IMR-90 (cell line): ENCODE data around the gene EGF. TPM values are rescaled to one million over a fixed set of nuclear protein-coding genes. Genes with fewer than 3 reads are reported as not detected.

ENCODE experiments used
- ATAC-seq: fragments of 200-7000 bp; cut with Tn5 transposase; 2 replicates; pipeline ENCODE4 v1.9.1; 2020; ENCODE audit warnings: low read depth, mild to moderate bottlenecking, moderate library complexity
- BruUV-seq: library from RNA; stranded (reverse); fragments of 400-500 nt; replicated peaks from 2 replicates; lab custom pipeline; 2021; lab: Mats Ljungman, UMichigan
- CTCF ChIA-PET: fragments of 300-600 bp; formaldehyde crosslinking; extraction: SDS; loops from one replicate; lab custom pipeline; 2021; ENCODE audit warnings: antibody characterized with exemption; lab: Yijun Ruan, JAX
- POLR2A ChIA-PET: fragments of 300-600 bp; sonication (Branson Sonifier 250); formaldehyde crosslinking; loops from one replicate; lab custom pipeline; 2022; ENCODE audit warnings: antibody characterized with exemption; ENCODE audit not compliant: unreplicated experiment; lab: Charles Lee
- DNase-seq: peaks from one replicate; pipeline ENCODE4 v3.0.0; 2013
- H2AFZ ChIP-seq: replicated peaks from 2 replicates; pipeline ENCODE3; 2013; ENCODE audit warnings: low read length, mild to moderate bottlenecking; ENCODE audit not compliant: poor library complexity
- H2AK5ac ChIP-seq: 2 replicates; pipeline ENCODE4 v1.6.1; 2013; ENCODE audit warnings: low read depth, low read length, inconsistent platforms
- H2AK9ac ChIP-seq: replicated peaks from 2 replicates; pipeline ENCODE3; 2013; ENCODE audit warnings: mild to moderate bottlenecking, low read depth, low read length, moderate library complexity; ENCODE audit not compliant: poor library complexity
- H2BK120ac ChIP-seq: 2 replicates; pipeline ENCODE4 v1.6.1; 2013; ENCODE audit warnings: low read depth, low read length, inconsistent platforms
- H2BK15ac ChIP-seq: 3 replicates; pipeline ENCODE4 v1.6.1; 2013; ENCODE audit warnings: low read depth, low read length, inconsistent platforms
- H2BK20ac ChIP-seq: 2 replicates; pipeline ENCODE4 v1.6.1; 2013; ENCODE audit warnings: low read depth, mild to moderate bottlenecking, inconsistent platforms, low read length, moderate library complexity
- H2BK5ac ChIP-seq: 2 replicates; pipeline ENCODE4 v1.6.1; 2013; ENCODE audit warnings: mild to moderate bottlenecking, low read depth, low read length, inconsistent platforms; ENCODE audit not compliant: poor library complexity, severe bottlenecking
- H3K14ac ChIP-seq: replicated peaks from 2 replicates; pipeline ENCODE4 v1.6.1; 2013; ENCODE audit warnings: low read depth, low read length, inconsistent platforms
- H3K18ac ChIP-seq: 2 replicates; pipeline ENCODE4 v1.6.1; 2013; ENCODE audit warnings: low read depth, low read length, control low read depth
- H3K23ac ChIP-seq: 2 replicates; pipeline ENCODE4 v1.6.1; 2013; ENCODE audit warnings: low read depth, low read length, inconsistent platforms
- H3K27ac ChIP-seq: 2 replicates; pipeline ENCODE4 v1.5.1; 2013; ENCODE audit warnings: mild to moderate bottlenecking, control low read depth, low read length; ENCODE audit not compliant: insufficient read depth
- H3K27me3 ChIP-seq: 2 replicates; pipeline ENCODE4 v1.6.1; 2013; ENCODE audit warnings: low read length; ENCODE audit not compliant: control insufficient read depth, insufficient read depth
- H3K36me3 ChIP-seq: 2 replicates; pipeline ENCODE4 v1.6.1; 2013; ENCODE audit warnings: low read length, mixed read lengths; ENCODE audit not compliant: control insufficient read depth, insufficient read depth
- H3K4ac ChIP-seq: 2 replicates; pipeline ENCODE4 v1.6.1; 2013; ENCODE audit warnings: low read depth, low read length, inconsistent platforms
- H3K4me1 ChIP-seq: 2 replicates; pipeline ENCODE4 v1.6.1; 2013; ENCODE audit warnings: low read length, mixed read lengths; ENCODE audit not compliant: control insufficient read depth, insufficient read depth
- H3K4me2 ChIP-seq: 2 replicates; pipeline ENCODE4 v1.6.1; 2013; ENCODE audit warnings: low read depth, mild to moderate bottlenecking, control low read depth, low read length, moderate library complexity
- H3K4me3 ChIP-seq: 2 replicates; pipeline ENCODE4 v1.5.1; 2013; ENCODE audit warnings: low read depth, mild to moderate bottlenecking, control low read depth, low read length, moderate library complexity; ENCODE audit not compliant: insufficient read depth
- H3K56ac ChIP-seq: 2 replicates; pipeline ENCODE4 v1.6.1; 2013; ENCODE audit warnings: low read length, inconsistent platforms; ENCODE audit not compliant: insufficient read depth; ENCODE audit errors: extremely low read depth
- H3K79me1 ChIP-seq, 2 experiments: 2 replicates each; pipeline ENCODE4 v1.6.1; 2013; ENCODE audit warnings: low read length in 2 of 2, inconsistent platforms in 1 of 2, low read depth in 1 of 2
- H3K9ac ChIP-seq: 2 replicates; pipeline ENCODE4 v1.6.1; 2013; ENCODE audit warnings: low read depth, low read length, control low read depth
- H3K9me1 ChIP-seq: 2 replicates; pipeline ENCODE4 v1.6.1; 2013; ENCODE audit warnings: low read length, inconsistent platforms; ENCODE audit not compliant: insufficient read depth
- H3K9me3 ChIP-seq: 2 replicates; pipeline ENCODE4 v1.6.1; 2013; ENCODE audit warnings: low read length; ENCODE audit not compliant: control insufficient read depth, insufficient read depth
- H4K20me1 ChIP-seq: 2 replicates; pipeline ENCODE4 v1.6.1; 2013; ENCODE audit warnings: low read length, inconsistent platforms; ENCODE audit not compliant: insufficient read depth
- H4K5ac ChIP-seq: 2 replicates; pipeline ENCODE4 v1.6.1; 2013; ENCODE audit warnings: mild to moderate bottlenecking, low read depth, low read length, control low read depth
- H4K8ac ChIP-seq, 2 experiments: 2 replicates each; pipeline ENCODE4 v1.6.1; 2013; ENCODE audit warnings: low read depth in 2 of 2, low read length in 2 of 2, control low read depth in 1 of 2, inconsistent platforms in 1 of 2
- H4K91ac ChIP-seq: 2 replicates; pipeline ENCODE4 v1.6.1; 2013; ENCODE audit warnings: low read depth, low read length, inconsistent platforms; ENCODE audit not compliant: insufficient read depth
- BHLHE40 ChIP-seq: fragments of 150-350 bp; IDR thresholded peaks from 2 replicates; pipeline ENCODE4 v1.6.1; 2016; ENCODE audit warnings: mild to moderate bottlenecking, low read depth, low read length
- CEBPB ChIP-seq: IDR thresholded peaks from 2 replicates; pipeline ENCODE4 v1.6.1; 2012; ENCODE audit warnings: low read depth, low read length, improper control_type of control experiment
- CHD1 ChIP-seq: IDR thresholded peaks from 2 replicates; pipeline ENCODE4 v1.6.1; 2012; ENCODE audit warnings: low read depth, low read length, improper control_type of control experiment
- CTCF ChIP-seq: conservative IDR thresholded peaks from 2 replicates; pipeline ENCODE4 v1.5.1; 2012; ENCODE audit warnings: mild to moderate bottlenecking, low read depth, low read length, improper control_type of control experiment
- ELK1 ChIP-seq: fragments of 150-350 bp; IDR thresholded peaks from 2 replicates; pipeline ENCODE4 v1.6.1; 2016; ENCODE audit warnings: low read depth, mild to moderate bottlenecking, low read length, moderate library complexity, borderline replicate concordance
- FOS ChIP-seq: fragments of 150-350 bp; IDR thresholded peaks from 2 replicates; pipeline ENCODE4 v1.6.1; 2016; ENCODE audit warnings: low read depth, low read length
- MAFK ChIP-seq: IDR thresholded peaks from 2 replicates; pipeline ENCODE4 v1.6.1; 2012; ENCODE audit warnings: low read depth, low read length, improper control_type of control experiment
- MAZ ChIP-seq: IDR thresholded peaks from 2 replicates; pipeline ENCODE4 v1.6.1; 2012; ENCODE audit warnings: low read depth, mild to moderate bottlenecking, low read length, improper control_type of control experiment, moderate library complexity, borderline replicate concordance
- POLR2A ChIP-seq: IDR thresholded peaks from 2 replicates; pipeline ENCODE4 v1.6.1; 2012; ENCODE audit warnings: mild to moderate bottlenecking, low read depth, low read length
- RAD21 ChIP-seq: IDR thresholded peaks from 2 replicates; pipeline ENCODE4 v1.6.1; 2012; ENCODE audit warnings: low read length, improper control_type of control experiment
- RCOR1 ChIP-seq: IDR thresholded peaks from 2 replicates; pipeline ENCODE4 v1.6.1; 2012; ENCODE audit warnings: mild to moderate bottlenecking, low read length, improper control_type of control experiment; ENCODE audit not compliant: insufficient replicate concordance
- RFX5 ChIP-seq: IDR thresholded peaks from 2 replicates; pipeline ENCODE4 v1.8.0; 2012; ENCODE audit warnings: low read depth, mild to moderate bottlenecking, low read length, moderate library complexity
- dilution Hi-C: fragments of 300-500 bp; cut with HindIII; formaldehyde crosslinking; loops from one replicate; pipeline ENCODE4 v1.14.3; 2018; ENCODE audit warnings: low sequenced_read_pairs; ENCODE audit not compliant: unreplicated experiment
- in situ Hi-C: fragments of 300-500 bp; cut with MboI; formaldehyde crosslinking; loops from 3 replicates; pipeline ENCODE4 v1.14.3; 2019; ENCODE audit warnings: low sequenced_read_pairs, inconsistent platforms, mixed read lengths
- intact Hi-C: fragments of 100-400 bp; cut with micrococcal nuclease; formaldehyde crosslinking; loops from 2 replicates; pipeline ENCODE4 v1.10.0; 2022
- polyA plus RNA-seq, 3 experiments: library from polyadenylated mRNA; depleted of rRNA; stranded (reverse); fragments of >200 nt; gene quantifications; 2 replicates each; pipeline ENCODE4 v1.2.3, GENCODE V29; 2012; ENCODE audit warnings: low replicate concordance in 1 of 3
- total RNA-seq: library from RNA; depleted of rRNA; stranded (reverse); fragments of >200 nt; gene quantifications from 2 replicates; pipeline ENCODE4 v1.2.3, GENCODE V29; 2012

EGF gene
- total and polyA plus RNA-seq, 2 of the 4 experiments (the other 2 are of a cell fraction): 1.7 to 2.2 TPM

DNA sequence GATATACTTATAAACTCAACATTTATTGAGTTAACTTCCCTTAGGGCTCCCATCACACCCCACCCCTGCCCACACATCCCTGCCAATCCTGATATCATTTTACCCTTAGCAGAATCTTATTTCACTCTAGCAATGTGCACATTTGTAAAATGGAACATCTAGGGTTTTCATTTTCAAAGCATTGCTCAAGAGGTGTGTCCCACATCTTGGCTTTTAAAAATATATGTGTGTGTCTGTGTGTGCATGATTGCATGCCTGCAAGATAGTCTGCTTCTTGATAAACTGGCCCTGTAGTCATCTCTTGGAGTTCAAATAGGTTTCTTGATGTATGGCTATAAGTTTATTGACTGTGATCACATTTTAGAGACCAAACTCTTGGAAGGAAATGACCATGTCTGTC, 26.4 kb upstream of the EGF start:
- Histone ChIP-seq H3K4me1 (no peaks in the 10 kb centered on the region), H4K5ac (no peak overlapping the region), H3K9ac (no peak overlapping the region), H3K27me3 (no peaks in the 10 kb centered on the region; the same call in 1 of the 2 replicates), H3K4ac (no peak overlapping the region), H3K36me3 (no peaks in the 10 kb centered on the region), H3K56ac (no peak overlapping the region), H3K14ac (no peak overlapping the region), H4K91ac (no peak overlapping the region), H2BK5ac (no peak overlapping the region), H3K18ac (no peak overlapping the region), H2AFZ (no peak overlapping the region), H3K9me3 (no peaks in the 10 kb centered on the region), H3K23ac (no peak overlapping the region), H3K4me3 (no peak overlapping the region), H2BK20ac (no peak overlapping the region), H3K27ac (no peak overlapping the region), H3K79me1 (no peaks in the 10 kb centered on the region), H2BK15ac (no peak overlapping the region), H4K8ac (no peak overlapping the region), H4K20me1 (no peaks in the 10 kb centered on the region), H2BK120ac (no peak overlapping the region), H2AK9ac (no peak overlapping the region), H2AK5ac (no peak overlapping the region), H3K4me2 (no peak overlapping the region), H3K9me1 (no peaks in the 10 kb centered on the region)
- ATAC-seq: no peak
- ChIA-PET CTCF (no interaction called here), POLR2A (no interaction called here)
- dilution Hi-C loops: no loop called here
- no peak for DNase-seq
- no peak for TF ChIP-seq MAFK
- no peak for TF ChIP-seq MAZ
- TF ChIP-seq CTCF: no peak
- TF ChIP-seq FOS: no peak
- TF ChIP-seq BHLHE40: no peak
- no peak for TF ChIP-seq CEBPB
- TF ChIP-seq RAD21: no peak
- no peak for TF ChIP-seq RFX5
- TF ChIP-seq POLR2A: no peak
- no peak for TF ChIP-seq ELK1
- TF ChIP-seq CHD1: no peak
- TF ChIP-seq RCOR1: no peak
- in situ Hi-C loops: no loop called here
- intact Hi-C loops: no loop called here
- BruUV-seq: no TSS peak
